Liver (tissue), 9 donors: Measurements from ENCODE around the gene CAMK1D. TPM values are rescaled to one million over a fixed set of nuclear protein-coding genes. Genes with fewer than 3 reads are reported as not detected.

Experiments used
- DNase-seq: peaks from one replicate; pipeline ENCODE4 v3.0.0-alpha.2; 2017; ENCODE audit warnings: low spot score
- H3K27ac ChIP-seq, 2 donors: one replicate each; pipeline ENCODE4 v1.7.0; 2013; ENCODE audit warnings: inconsistent platforms in 2 of 2, low read length in 2 of 2, control low read depth in 1 of 2, low read depth in 1 of 2, mild to moderate bottlenecking in 1 of 2
- H3K27me3 ChIP-seq, 4 donors: one replicate each; pipeline versions ENCODE4 v1.6.1 to v1.7.0; 2013; ENCODE audit warnings: low read length in 3 of 4, inconsistent platforms in 1 of 4, mild to moderate bottlenecking in 1 of 4, moderate library complexity in 1 of 4; ENCODE audit not compliant: control insufficient read depth in 4 of 4, insufficient read depth in 4 of 4
- H3K36me3 ChIP-seq, 4 donors: one replicate each; pipeline versions ENCODE4 v1.6.1 to v1.7.0; 2013; ENCODE audit warnings: low read length in 3 of 4, mild to moderate bottlenecking in 3 of 4, low read depth in 1 of 4, moderate library complexity in 1 of 4; ENCODE audit not compliant: control insufficient read depth in 4 of 4, insufficient read depth in 3 of 4
- H3K4me1 ChIP-seq, 4 donors: one replicate each; pipeline versions ENCODE4 v1.6.1 to v1.7.0; 2013; ENCODE audit warnings: low read length in 3 of 4, mild to moderate bottlenecking in 3 of 4, moderate library complexity in 1 of 4; ENCODE audit not compliant: control insufficient read depth in 4 of 4, insufficient read depth in 4 of 4
- H3K4me3 ChIP-seq, 3 donors: one replicate each; pipeline versions ENCODE4 v1.6.1 to v1.7.0; 2013; ENCODE audit warnings: low read length in 3 of 3, control low read depth in 1 of 3, low read depth in 1 of 3, mild to moderate bottlenecking in 1 of 3
- H3K9ac ChIP-seq, 2 donors: one replicate each; pipeline ENCODE4 v1.7.0; 2013; ENCODE audit warnings: low read length in 2 of 2, mild to moderate bottlenecking in 2 of 2, moderate library complexity in 2 of 2, control low read depth in 1 of 2, low read depth in 1 of 2
- H3K9me3 ChIP-seq, 4 donors: one replicate each; pipeline versions ENCODE4 v1.6.1 to v1.7.0; 2013; ENCODE audit warnings: low read length in 3 of 4; ENCODE audit not compliant: control insufficient read depth in 4 of 4
- ATF3 ChIP-seq: IDR thresholded peaks from 2 replicates; pipeline ENCODE4 v1.6.1; 2016; ENCODE audit warnings: antibody characterized with exemption
- CTCF ChIP-seq: fragments of 150-350 bp; IDR thresholded peaks from 2 replicates; pipeline ENCODE4 v1.5.1; 2017; ENCODE audit warnings: improper control_type of control experiment, low read depth, low read length; ENCODE audit not compliant: missing input control
- EGR1 ChIP-seq, 2 donors: IDR thresholded peaks; 2 replicates each; pipeline ENCODE4 v1.6.1; 2016 to 2018; ENCODE audit warnings: antibody characterized with exemption in 2 of 2, low read depth in 2 of 2
- FOXA1 ChIP-seq: IDR thresholded peaks from 2 replicates; pipeline ENCODE4 v1.6.1; 2016; ENCODE audit warnings: antibody characterized with exemption
- FOXA2 ChIP-seq: IDR thresholded peaks from 2 replicates; pipeline ENCODE4 v1.6.1; 2016; ENCODE audit warnings: antibody characterized with exemption
- HNF4A ChIP-seq, 2 donors: conservative IDR thresholded peaks; 2 replicates each; pipeline ENCODE4 v1.6.1; 2016; ENCODE audit warnings: antibody characterized with exemption in 2 of 2, mild to moderate bottlenecking in 2 of 2
- HNF4G ChIP-seq: IDR thresholded peaks from 2 replicates; pipeline ENCODE4 v1.6.1; 2016; ENCODE audit warnings: antibody characterized with exemption
- JUND ChIP-seq, 2 donors: IDR thresholded peaks; 2 replicates each; pipeline ENCODE4 v1.6.1; 2016; ENCODE audit warnings: antibody characterized with exemption in 2 of 2
- MAX ChIP-seq: IDR thresholded peaks from 2 replicates; pipeline ENCODE4 v1.6.1; 2016; ENCODE audit warnings: antibody characterized with exemption
- NR2F2 ChIP-seq: IDR thresholded peaks from 2 replicates; pipeline ENCODE4 v1.6.1; 2016; ENCODE audit warnings: antibody characterized with exemption
- RAD21 ChIP-seq, 2 donors: IDR thresholded peaks; 2 replicates each; pipeline ENCODE4 v1.6.1; 2016; ENCODE audit warnings: antibody characterized with exemption in 2 of 2, mild to moderate bottlenecking in 2 of 2
- REST ChIP-seq: IDR thresholded peaks from 2 replicates; pipeline ENCODE4 v1.6.1; 2016; ENCODE audit warnings: antibody characterized with exemption, mild to moderate bottlenecking
- RXRA ChIP-seq, 2 donors: IDR thresholded peaks; 2 replicates each; pipeline ENCODE4 v1.6.1; 2017 to 2018; ENCODE audit warnings: antibody characterized with exemption in 2 of 2, mild to moderate bottlenecking in 1 of 2
- SP1 ChIP-seq: IDR thresholded peaks from 2 replicates; pipeline ENCODE4 v1.6.1; 2018; ENCODE audit warnings: antibody characterized with exemption, mild to moderate bottlenecking
- TAF1 ChIP-seq: conservative IDR thresholded peaks from 2 replicates; pipeline ENCODE4 v1.6.1; 2016; ENCODE audit warnings: antibody characterized with exemption, mild to moderate bottlenecking
- YY1 ChIP-seq: IDR thresholded peaks from 2 replicates; pipeline ENCODE4 v1.6.1; 2016; ENCODE audit warnings: antibody characterized with exemption, mild to moderate bottlenecking
- ZBTB33 ChIP-seq: IDR thresholded peaks from 2 replicates; pipeline ENCODE4 v1.6.1; 2016; ENCODE audit warnings: antibody characterized with exemption
- WGBS: extraction: QIAGEN DNeasy Blood & Tissue Kit; methylation state at CpG from one replicate; pipeline ENCODE4 v1.1.7; 2013; 5-methylcytosine and 5-hydroxymethylcytosine counted together
- polyA plus RNA-seq, 2 donors: library from polyadenylated mRNA; stranded (reverse) in 1 of 2; unstranded in 1 of 2; fragments of 200-250 nt in 1 of 2; fragments of >200 nt in 1 of 2; fragmentation: Nextera tagmentation in 1 of 2; extraction: Ambion mirVana in 1 of 2; gene quantifications; one replicate each; pipeline versions ENCODE4 v1.2.1 to v1.2.3, GENCODE V29; 2013 to 2015
- total RNA-seq, 2 donors: library from RNA; depleted of rRNA; stranded (reverse); fragments of >200 nt; gene quantifications; one replicate each; pipeline ENCODE4 v1.2.3, GENCODE V29; 2014
- donor health status: healthy.
- donor health status: healthy.
- donor health status: healthy.
- donor health status: healthy.
- donor health status: healthy.

Gene CAMK1D
- total and polyA plus RNA-seq, 4 donors = 2.7 to 10.1 (median 4.2) TPM

- no peak overlapping the region for H3K4me3 ChIP-seq
- H3K9me3 ChIP-seq = no peaks in the 10 kb centered on the region
- no peaks in the 10 kb centered on the region for H3K27me3 ChIP-seq
- no peak overlapping the region for H3K27ac ChIP-seq
- WGBS = 69% methylated on average over 12 of the region's 12 CpGs
- no peak for TF ChIP-seq EGR1 (IDR thresholded peaks at IDR 0.05; ENCODE audit: low read depth in 2 of 2)
- TF ChIP-seq MAX = no peak
- no peak for TF ChIP-seq REST
- TF ChIP-seq JUND (IDR thresholded peaks at IDR 0.05) = no peak
- no peak for TF ChIP-seq SP1
- TF ChIP-seq FOXA2 = no peak
- TF ChIP-seq HNF4G = no peak
- TF ChIP-seq RAD21 (IDR thresholded peaks at IDR 0.05) = no peak
- peaks cover 5 to 26% (median 17%) of the 10 kb centered on the region in 4 donors for H3K4me1 ChIP-seq
- no peaks in the 10 kb centered on the region for H3K36me3 ChIP-seq
- DNase-seq = no peak
- no peak overlapping the region for H3K9ac ChIP-seq
Observed at GRCh38 chr10:12501324-12501723, 152.0 kb downstream of the CAMK1D start.

- no peak overlapping the region for H3K9ac ChIP-seq
- H3K4me1 ChIP-seq = peaks cover 5 to 26% (median 17%) of the 10 kb centered on the region in 4 donors
- TF ChIP-seq SP1 (no peak), RAD21 (IDR thresholded peaks at IDR 0.05) (no peak), HNF4A (conservative IDR thresholded peaks at IDR 0.05) (no peak), HNF4G (no peak), NR2F2 (no peak), RXRA (IDR thresholded peaks at IDR 0.05) (no peak), EGR1 (IDR thresholded peaks at IDR 0.05; ENCODE audit: low read depth in 2 of 2) (no peak), FOXA1 (no peak), REST (no peak), CTCF (no peak), FOXA2 (no peak), ZBTB33 (no peak), TAF1 (no peak), YY1 (no peak), JUND (IDR thresholded peaks at IDR 0.05) (no peak), ATF3 (no peak), MAX (no peak)
- H3K4me3 ChIP-seq = no peak overlapping the region
- no peak overlapping the region for H3K27ac ChIP-seq
- no peak for DNase-seq
- no peaks in the 10 kb centered on the region for H3K27me3 ChIP-seq
- no peaks in the 10 kb centered on the region for H3K36me3 ChIP-seq
- 85% methylated on average over 16 of the region's 16 CpGs for WGBS
- no peaks in the 10 kb centered on the region for H3K9me3 ChIP-seq
Observed at GRCh38 chr10:12501841-12502525, 152.6 kb downstream of the CAMK1D start.
